ENCODE measurements around the gene ACOX3. TPM values are rescaled to one million over a fixed set of nuclear protein-coding genes. Genes with fewer than 3 reads are reported as not detected.

The ACOX3 gene
- total and polyA plus RNA-seq, 4 donors, result 11.4 to 24.6 (median 13.6) TPM

- DNase-seq (ENCODE audit: low spot score), result no peak
- Histone ChIP-seq H3K4me1 (ENCODE audit: control insufficient read depth in 4 of 4, insufficient read depth in 4 of 4, low read length in 3 of 4) (no peaks in the 10 kb centered on the region), H3K27me3 (ENCODE audit: control insufficient read depth in 4 of 4, insufficient read depth in 4 of 4, low read length in 3 of 4) (no peaks in the 10 kb centered on the region), H3K9me3 (ENCODE audit: control insufficient read depth in 4 of 4, low read length in 3 of 4) (no peaks in the 10 kb centered on the region), H3K36me3 (ENCODE audit: control insufficient read depth in 4 of 4, insufficient read depth in 3 of 4, low read depth in 1 of 4, low read length in 3 of 4) (peaks cover 5 to 41% (median 11%) of the 10 kb centered on the region in 4 donors), H3K9ac (ENCODE audit: low read depth in 1 of 2, low read length in 2 of 2) (no peak overlapping the region), H3K4me3 (ENCODE audit: low read depth in 1 of 3, low read length in 3 of 3) (no peak overlapping the region), H3K27ac (ENCODE audit: low read depth in 1 of 2, low read length in 2 of 2) (peak overlapping the region in 1 of 2 donors; percentile 54)
- TF ChIP-seq TAF1 (conservative IDR thresholded peaks at IDR 0.05) (no peak), YY1 (IDR thresholded peaks at IDR 0.05) (no peak), ATF3 (IDR thresholded peaks at IDR 0.05) (no peak), HNF4G (IDR thresholded peaks at IDR 0.05) (no peak), ZBTB33 (IDR thresholded peaks at IDR 0.05) (no peak), FOXA2 (IDR thresholded peaks at IDR 0.05) (no peak)
- WGBS, result 90% methylated on average over 8 of the region's 8 CpGs
Measured at GRCh38 chr4:8472158-8472688, 31.7 kb upstream of the ACOX3 start.

GRCh38 chr4:8471211-8471875, 30.8 kb upstream of the ACOX3 start:
- WGBS, result 91% methylated on average over 24 of the region's 24 CpGs
- H3K9ac ChIP-seq (ENCODE audit: low read depth in 1 of 2, low read length in 2 of 2), result no peak overlapping the region
- H3K36me3 ChIP-seq (ENCODE audit: control insufficient read depth in 4 of 4, insufficient read depth in 3 of 4, low read depth in 1 of 4, low read length in 3 of 4), result peaks cover 5 to 40% (median 10%) of the 10 kb centered on the region in 4 donors
- no peaks in the 10 kb centered on the region for H3K27me3 ChIP-seq (ENCODE audit: control insufficient read depth in 4 of 4, insufficient read depth in 4 of 4, low read length in 3 of 4)
- no peak overlapping the region for H3K27ac ChIP-seq (ENCODE audit: low read depth in 1 of 2, low read length in 2 of 2)
- DNase-seq (ENCODE audit: low spot score), result no peak
- no peak for TF ChIP-seq NR2F2 (IDR thresholded peaks at IDR 0.05)
- no peak for TF ChIP-seq FOXA1 (IDR thresholded peaks at IDR 0.05)
- no peak for TF ChIP-seq HNF4G (IDR thresholded peaks at IDR 0.05)
- no peak for TF ChIP-seq RXRA (IDR thresholded peaks at IDR 0.05)
- no peaks in the 10 kb centered on the region for H3K9me3 ChIP-seq (ENCODE audit: control insufficient read depth in 4 of 4, low read length in 3 of 4)
- H3K4me1 ChIP-seq (ENCODE audit: control insufficient read depth in 4 of 4, insufficient read depth in 4 of 4, low read length in 3 of 4), result no peaks in the 10 kb centered on the region
- no peak overlapping the region for H3K4me3 ChIP-seq (ENCODE audit: low read depth in 1 of 3, low read length in 3 of 3)

GRCh38 chr4:8470451-8471024, 30.0 kb upstream of the ACOX3 start:
- H3K36me3 ChIP-seq (ENCODE audit: control insufficient read depth in 4 of 4, insufficient read depth in 3 of 4, low read depth in 1 of 4, low read length in 3 of 4), result peaks cover 5 to 41% (median 10%) of the 10 kb centered on the region in 4 donors
- TF ChIP-seq NR2F2 (IDR thresholded peaks at IDR 0.05), result no peak

GRCh38 chr4:8469550-8469949, 29.0 kb upstream of the ACOX3 start:
- no peak overlapping the region for H3K9ac ChIP-seq (ENCODE audit: low read depth in 1 of 2, low read length in 2 of 2)
- no peaks in the 10 kb centered on the region for H3K27me3 ChIP-seq (ENCODE audit: control insufficient read depth in 4 of 4, insufficient read depth in 4 of 4, low read length in 3 of 4)
- H3K27ac ChIP-seq (ENCODE audit: low read depth in 1 of 2, low read length in 2 of 2), result no peak overlapping the region
- no peaks in the 10 kb centered on the region for H3K9me3 ChIP-seq (ENCODE audit: control insufficient read depth in 4 of 4, low read length in 3 of 4)
- WGBS, result 96% methylated on average over 14 of the region's 14 CpGs
- no peak overlapping the region for H3K4me3 ChIP-seq (ENCODE audit: low read depth in 1 of 3, low read length in 3 of 3)
- no peak for DNase-seq (ENCODE audit: low spot score)
- no peaks in the 10 kb centered on the region for H3K4me1 ChIP-seq (ENCODE audit: control insufficient read depth in 4 of 4, insufficient read depth in 4 of 4, low read length in 3 of 4)
- H3K36me3 ChIP-seq (ENCODE audit: control insufficient read depth in 4 of 4, insufficient read depth in 3 of 4, low read depth in 1 of 4, low read length in 3 of 4), result peaks cover 5 to 49% (median 13%) of the 10 kb centered on the region in 4 donors
- TF ChIP-seq NR2F2 (IDR thresholded peaks at IDR 0.05) (no peak), REST (IDR thresholded peaks at IDR 0.05) (no peak), TAF1 (conservative IDR thresholded peaks at IDR 0.05) (no peak), ZBTB33 (IDR thresholded peaks at IDR 0.05) (no peak), GABPA (IDR thresholded peaks at IDR 0.05 in 1 of 2, conservative IDR thresholded peaks at IDR 0.05 in 1 of 2) (no peak), RXRA (IDR thresholded peaks at IDR 0.05) (no peak), JUND (IDR thresholded peaks at IDR 0.05) (no peak), HNF4G (IDR thresholded peaks at IDR 0.05) (no peak), RAD21 (IDR thresholded peaks at IDR 0.05) (no peak), YY1 (IDR thresholded peaks at IDR 0.05) (no peak), ATF3 (IDR thresholded peaks at IDR 0.05) (no peak)

More at GRCh38 chr4:8470451-8471024, 30.0 kb upstream of the ACOX3 start:
- Histone ChIP-seq H3K4me3 (ENCODE audit: low read depth in 1 of 3, low read length in 3 of 3) (no peak overlapping the region), H3K9ac (ENCODE audit: low read depth in 1 of 2, low read length in 2 of 2) (no peak overlapping the region), H3K27ac (ENCODE audit: low read depth in 1 of 2, low read length in 2 of 2) (no peak overlapping the region), H3K9me3 (ENCODE audit: control insufficient read depth in 4 of 4, low read length in 3 of 4) (no peaks in the 10 kb centered on the region), H3K4me1 (ENCODE audit: control insufficient read depth in 4 of 4, insufficient read depth in 4 of 4, low read length in 3 of 4) (no peaks in the 10 kb centered on the region), H3K27me3 (ENCODE audit: control insufficient read depth in 4 of 4, insufficient read depth in 4 of 4, low read length in 3 of 4) (no peaks in the 10 kb centered on the region)
- no peak for DNase-seq (ENCODE audit: low spot score)
- 97% methylated on average over 14 of the region's 14 CpGs for WGBS

All from liver (tissue), 9 donors.